Keratinocyte (primary cell): Measurements from ENCODE around the gene AQP5. TPM values are rescaled to one million over a fixed set of nuclear protein-coding genes. Genes with fewer than 3 reads are reported as not detected.

Source experiments
- DNase-seq: peaks from one replicate; pipeline ENCODE4 v3.0.0-alpha.2; 2011; ENCODE audit warnings: low read depth, missing footprints, low spot score
- FAIRE-seq: peaks from 2 replicates; lab custom pipeline; 2011; peaks lifted over from hg19 to GRCh38; lab: Jason Lieb, UNC
- H2AFZ ChIP-seq: 2 replicates; pipeline ENCODE4 v1.6.0; 2012; ENCODE audit warnings: low read length, control low read depth, inconsistent platforms; ENCODE audit not compliant: control insufficient read depth
- H3K27ac ChIP-seq: 2 replicates; pipeline ENCODE4 v1.5.1; 2011; ENCODE audit warnings: low read length; ENCODE audit not compliant: control insufficient read depth, insufficient read depth
- H3K27me3 ChIP-seq: 3 replicates; pipeline ENCODE4 v1.6.0; 2011; ENCODE audit warnings: low read length; ENCODE audit not compliant: control insufficient read depth, insufficient read depth; ENCODE audit errors: extremely low read depth
- H3K36me3 ChIP-seq, 2 experiments: 2 replicates in 1 of 2; 3 replicates in 1 of 2; pipeline ENCODE4 v1.5.1; 2011; ENCODE audit warnings: low read length in 2 of 2, mild to moderate bottlenecking in 1 of 2; ENCODE audit not compliant: control insufficient read depth in 2 of 2, insufficient read depth in 2 of 2; ENCODE audit errors: extremely low read depth in 1 of 2
- H3K4me1 ChIP-seq: 3 replicates; pipeline ENCODE4 v1.5.1; 2011; ENCODE audit warnings: low read length; ENCODE audit not compliant: control insufficient read depth, insufficient read depth; ENCODE audit errors: extremely low read depth
- H3K4me2 ChIP-seq: 3 replicates; pipeline ENCODE4 v1.6.0; 2011; ENCODE audit warnings: low read depth, low read length; ENCODE audit not compliant: control insufficient read depth, insufficient read depth; ENCODE audit errors: extremely low read depth
- H3K4me3 ChIP-seq, 3 experiments: fragments of 200-600 bp in 1 of 3; sonication (generic) in 1 of 3; 2 replicates in 2 of 3; 3 replicates in 1 of 3; pipeline ENCODE4 v1.5.1; 2011 to 2016; ENCODE audit warnings: low read length in 3 of 3, mild to moderate bottlenecking in 3 of 3, control low read depth in 2 of 3, inconsistent platforms in 1 of 3, low read depth in 1 of 3, mixed read lengths in 1 of 3, mixed run types in 1 of 3, moderate library complexity in 1 of 3; ENCODE audit not compliant: control insufficient read depth in 2 of 3, insufficient read depth in 2 of 3; ENCODE audit errors: extremely low read depth in 1 of 3
- H3K79me2 ChIP-seq: 2 replicates; pipeline ENCODE4 v1.6.0; 2012; ENCODE audit warnings: low read length; ENCODE audit not compliant: control insufficient read depth, insufficient read depth
- H3K9ac ChIP-seq: 3 replicates; pipeline ENCODE4 v1.6.0; 2011; ENCODE audit warnings: low read length; ENCODE audit not compliant: control insufficient read depth, insufficient read depth; ENCODE audit errors: extremely low read depth
- H3K9me1 ChIP-seq: 3 replicates; pipeline ENCODE4 v1.6.0; 2011; ENCODE audit warnings: low read length; ENCODE audit not compliant: control insufficient read depth, insufficient read depth; ENCODE audit errors: extremely low read depth
- H3K9me3 ChIP-seq: 2 replicates; pipeline ENCODE4 v1.5.1; 2012; ENCODE audit warnings: low read depth, low read length; ENCODE audit not compliant: control insufficient read depth
- H4K20me1 ChIP-seq: 3 replicates; pipeline ENCODE4 v1.6.0; 2011; ENCODE audit warnings: low read length; ENCODE audit not compliant: control insufficient read depth, insufficient read depth; ENCODE audit errors: extremely low read depth
- CTCF ChIP-seq, 3 experiments: IDR thresholded peaks in 1 of 3; conservative IDR thresholded peaks in 1 of 3; optimal IDR thresholded peaks in 1 of 3; 2 replicates in 2 of 3; 3 replicates in 1 of 3; pipeline versions ENCODE3 to v1.5.1; 2011; ENCODE audit warnings: low read length in 3 of 3, mild to moderate bottlenecking in 3 of 3, moderate library complexity in 2 of 3, control low read depth in 1 of 3, inconsistent platforms in 1 of 3; ENCODE audit not compliant: insufficient read depth in 2 of 3; ENCODE audit errors: extremely low read depth in 1 of 3
- EZH2 ChIP-seq: IDR thresholded peaks from one replicate; pipeline ENCODE4 v1.6.1; 2012; ENCODE audit warnings: inconsistent platforms, mild to moderate bottlenecking, low read length, moderate library complexity
- dilution Hi-C: fragments of 300-500 bp; cut with MboI; formaldehyde crosslinking; loops from one replicate; pipeline ENCODE4 v1.7.0; 2020; ENCODE audit warnings: low sequenced_read_pairs; ENCODE audit not compliant: extremely low pct_ligation_motif_present
- polyA plus RNA-seq, 5 experiments: library from polyadenylated mRNA; depleted of rRNA in 3 of 5; stranded (reverse) in 3 of 5; stranded (forward) in 1 of 5; unstranded in 1 of 5; fragments of >200 nt; gene quantifications; 1 replicate in 1 of 5; 2 replicates in 3 of 5; 3 replicates in 1 of 5; pipeline versions ENCODE4 v1.2.1 to v1.2.3, GENCODE V29; 2011 to 2012; ENCODE audit warnings: missing spikeins in 2 of 5, low read depth in 1 of 5, low replicate concordance in 1 of 5

Gene AQP5
- polyA plus RNA-seq, 1 donor (not counting 4 experiments of a cell fraction or from before 2014, with no cell fraction given), result not detected

- no peak overlapping the region for H3K9ac ChIP-seq
- no peaks in the 10 kb centered on the region for H3K27me3 ChIP-seq
- no peak overlapping the region for H2AFZ ChIP-seq
- DNase-seq (no peak), FAIRE-seq (no peak)
- H3K4me3 ChIP-seq, result no peak overlapping the region
- H3K27ac ChIP-seq, result no peak overlapping the region
- no peaks in the 10 kb centered on the region for H3K36me3 ChIP-seq
- no peak for TF ChIP-seq CTCF (optimal IDR thresholded peaks at IDR 0.05 in 1 of 3, IDR thresholded peaks at IDR 0.05 in 1 of 3, conservative IDR thresholded peaks at IDR 0.05 in 1 of 3; ENCODE audit: extremely low read depth in 1 of 3, insufficient read depth in 2 of 3, low read length in 3 of 3)
- no peak for TF ChIP-seq EZH2
- peaks cover 26% of the 10 kb centered on the region for H3K4me1 ChIP-seq
- no peaks in the 10 kb centered on the region for H4K20me1 ChIP-seq
- H3K9me3 ChIP-seq, result no peaks in the 10 kb centered on the region
- H3K9me1 ChIP-seq, result no peaks in the 10 kb centered on the region
- no peak overlapping the region for H3K4me2 ChIP-seq
- H3K79me2 ChIP-seq, result no peaks in the 10 kb centered on the region
- dilution Hi-C loops, result no loop called here
Measured at GRCh38 chr12:49942512-49942893, 19.2 kb upstream of the AQP5 start.

- DNase-seq (no peak), FAIRE-seq (peak; percentile 80)
- H3K27me3 ChIP-seq, result no peaks in the 10 kb centered on the region
- H3K79me2 ChIP-seq, result no peaks in the 10 kb centered on the region
- dilution Hi-C loops, result no loop called here
- no peaks in the 10 kb centered on the region for H4K20me1 ChIP-seq
- peaks cover 20% of the 10 kb centered on the region for H3K4me1 ChIP-seq
- no peaks in the 10 kb centered on the region for H3K9me1 ChIP-seq
- no peak overlapping the region for H3K27ac ChIP-seq
- H3K36me3 ChIP-seq, result no peaks in the 10 kb centered on the region
- no peaks in the 10 kb centered on the region for H3K9me3 ChIP-seq
- TF ChIP-seq EZH2 (no peak), CTCF (optimal IDR thresholded peaks at IDR 0.05 in 1 of 3, IDR thresholded peaks at IDR 0.05 in 1 of 3, conservative IDR thresholded peaks at IDR 0.05 in 1 of 3; ENCODE audit: extremely low read depth in 1 of 3, insufficient read depth in 2 of 3, low read length in 3 of 3) (no peak)
- H3K4me2 ChIP-seq, result peak overlapping the region; percentile 36
- H2AFZ ChIP-seq, result peak overlapping the region; percentile 57
- H3K9ac ChIP-seq, result no peak overlapping the region
- no peak overlapping the region for H3K4me3 ChIP-seq
Measured at GRCh38 chr12:49942921-49943624, 18.6 kb upstream of the AQP5 start.
